ENCODE results near the gene GATB. TPM values are rescaled to one million over a fixed set of nuclear protein-coding genes. Genes with fewer than 3 reads are reported as not detected.

The GATB gene
- total and polyA plus RNA-seq, 2 of the 4 experiments (the other 2 are of a cell fraction): 18.7 to 20.3 TPM

GRCh38 chr4:151667048-151667447 lies 93.8 kb downstream of the GATB start:
- H2BK120ac ChIP-seq (ENCODE audit: low read depth, low read length): no peak overlapping the region
- no peak overlapping the region for H3K4ac ChIP-seq (ENCODE audit: low read depth, low read length)
- no peak overlapping the region for H2BK15ac ChIP-seq (ENCODE audit: low read depth, low read length)
- BruUV-seq (replicated peaks): no TSS peak
- DNase-seq (peak; percentile 34), ATAC-seq (ENCODE audit: low read depth) (no peak; the same call in 1 of the 2 replicates)
- dilution Hi-C loops (cut with HindIII; ENCODE audit: low sequenced_read_pairs, unreplicated experiment) (no loop called here), intact Hi-C loops (cut with micrococcal nuclease) (no loop called here), in situ Hi-C loops (cut with MboI; ENCODE audit: low sequenced_read_pairs) (no loop called here)
- CTCF ChIA-PET: no interaction called here
- H3K27me3 ChIP-seq (ENCODE audit: control insufficient read depth, insufficient read depth, low read length): peaks cover 2% of the 10 kb centered on the region; the same call in 1 of the 2 replicates
- H2AFZ ChIP-seq (replicated peaks; ENCODE audit: low read length, poor library complexity): no peak overlapping the region
- H3K79me1 ChIP-seq (ENCODE audit: low read depth in 1 of 2, low read length in 2 of 2): no peaks in the 10 kb centered on the region
- H3K9me3 ChIP-seq (ENCODE audit: control insufficient read depth, insufficient read depth, low read length): no peaks in the 10 kb centered on the region
- H3K4me2 ChIP-seq (ENCODE audit: low read depth, low read length): no peak overlapping the region
- no peak overlapping the region for H3K27ac ChIP-seq (ENCODE audit: insufficient read depth, low read length)
- WGBS, 2 experiments (ENCODE audit: extremely low coverage in 2 of 2, insufficient read length in 1 of 2): 13% methylated on average over 2 of the region's 3 CpGs; no CpG with 5 or more reads in 1 of the 2 experiments
- no peaks in the 10 kb centered on the region for H4K20me1 ChIP-seq (ENCODE audit: insufficient read depth, low read length)
- no peak overlapping the region for H2BK5ac ChIP-seq (ENCODE audit: low read depth, low read length, poor library complexity, severe bottlenecking)
- no peaks in the 10 kb centered on the region; the same call in 1 of the 2 replicates for H3K9me1 ChIP-seq (ENCODE audit: insufficient read depth, low read length)
- POLR2A ChIA-PET (ENCODE audit: unreplicated experiment): no interaction called here
- H3K9ac ChIP-seq (ENCODE audit: low read depth, low read length): no peak overlapping the region
- no peak overlapping the region for H4K91ac ChIP-seq (ENCODE audit: insufficient read depth, low read depth, low read length)
- peaks cover 6% of the 10 kb centered on the region for H3K4me1 ChIP-seq (ENCODE audit: control insufficient read depth, insufficient read depth, low read length)
- no peak overlapping the region for H3K23ac ChIP-seq (ENCODE audit: low read depth, low read length)
- H2AK5ac ChIP-seq (ENCODE audit: low read depth, low read length): no peak overlapping the region
- no peak overlapping the region for H2AK9ac ChIP-seq (replicated peaks; ENCODE audit: low read depth, low read length, poor library complexity)
- H4K8ac ChIP-seq (ENCODE audit: low read depth in 2 of 2, low read length in 2 of 2): no peak overlapping the region
- H3K56ac ChIP-seq (ENCODE audit: extremely low read depth, insufficient read depth, low read length): no peak overlapping the region
- no peaks in the 10 kb centered on the region for H3K36me3 ChIP-seq (ENCODE audit: control insufficient read depth, insufficient read depth, low read length)
- no peak overlapping the region for H3K14ac ChIP-seq (replicated peaks; ENCODE audit: low read depth, low read length)
- no peak overlapping the region for H2BK20ac ChIP-seq (ENCODE audit: low read depth, low read length)
- H3K4me3 ChIP-seq (ENCODE audit: insufficient read depth, low read depth, low read length): no peak overlapping the region
- H3K18ac ChIP-seq (ENCODE audit: low read depth, low read length): no peak overlapping the region
- no peak overlapping the region for H4K5ac ChIP-seq (ENCODE audit: low read depth, low read length)
- TF ChIP-seq CTCF (conservative IDR thresholded peaks at IDR 0.05; ENCODE audit: low read depth, low read length): no peak
- TF ChIP-seq FOS (IDR thresholded peaks at IDR 0.05; ENCODE audit: low read depth, low read length): no peak
- TF ChIP-seq BHLHE40 (IDR thresholded peaks at IDR 0.05; ENCODE audit: low read depth, low read length): peak; percentile 37; the same call in 1 of the 2 replicates
- TF ChIP-seq SMC3 (IDR thresholded peaks at IDR 0.05; ENCODE audit: low read depth, low read length): no peak

Measured in IMR-90 (cell line).